Muscle layer of colon (tissue), 2 donors: ENCODE measurements around the gene SEMA4F.

Experiments
- H3K27ac ChIP-seq: one replicate; pipeline ENCODE4 v1.7.0; 2013; ENCODE audit warnings: low read depth, mild to moderate bottlenecking, low read length, moderate library complexity
- H3K27me3 ChIP-seq, 2 donors: one replicate each; pipeline ENCODE4 v1.7.0; 2013; ENCODE audit warnings: low read length in 2 of 2, mild to moderate bottlenecking in 2 of 2; ENCODE audit not compliant: insufficient read depth in 2 of 2, control insufficient read depth in 1 of 2
- H3K36me3 ChIP-seq: one replicate; pipeline ENCODE4 v1.7.0; 2013; ENCODE audit warnings: mild to moderate bottlenecking, low read length; ENCODE audit not compliant: insufficient read depth
- H3K4me1 ChIP-seq: one replicate; pipeline ENCODE4 v1.7.0; 2013; ENCODE audit warnings: mild to moderate bottlenecking, low read length; ENCODE audit not compliant: insufficient read depth
- H3K4me3 ChIP-seq, 2 donors: one replicate each; pipeline ENCODE4 v1.7.0; 2013; ENCODE audit warnings: low read length in 2 of 2, low read depth in 1 of 2, mild to moderate bottlenecking in 1 of 2, moderate library complexity in 1 of 2
- H3K9ac ChIP-seq: one replicate; pipeline ENCODE4 v1.7.0; 2013; ENCODE audit warnings: low read length
- H3K9me3 ChIP-seq: one replicate; pipeline ENCODE4 v1.7.0; 2013; ENCODE audit warnings: mild to moderate bottlenecking, low read length
- donor health status: abdominal sarcoma.
- donor health status: Adenocarcinoma of cecum.

The SEMA4F gene

GRCh38 chr2:74691929-74692328 is 37.9 kb downstream of the SEMA4F start:
- no peak overlapping the region for H3K27ac ChIP-seq
- H3K9ac ChIP-seq = no peak overlapping the region
- no peaks in the 10 kb centered on the region for H3K4me1 ChIP-seq
- H3K4me3 ChIP-seq = no peak overlapping the region
- peaks cover 0 to 6% of the 10 kb centered on the region in 2 donors for H3K27me3 ChIP-seq
- no peaks in the 10 kb centered on the region for H3K36me3 ChIP-seq
- H3K9me3 ChIP-seq = no peaks in the 10 kb centered on the region

- Histone ChIP-seq H3K27ac (no peak overlapping the region), H3K27me3 (peaks cover 0 to 6% of the 10 kb centered on the region in 2 donors), H3K36me3 (no peaks in the 10 kb centered on the region), H3K4me3 (no peak overlapping the region), H3K9ac (no peak overlapping the region), H3K9me3 (no peaks in the 10 kb centered on the region), H3K4me1 (no peaks in the 10 kb centered on the region)
Observed at GRCh38 chr2:74693213-74693612, 39.2 kb downstream of the SEMA4F start.

DNA sequence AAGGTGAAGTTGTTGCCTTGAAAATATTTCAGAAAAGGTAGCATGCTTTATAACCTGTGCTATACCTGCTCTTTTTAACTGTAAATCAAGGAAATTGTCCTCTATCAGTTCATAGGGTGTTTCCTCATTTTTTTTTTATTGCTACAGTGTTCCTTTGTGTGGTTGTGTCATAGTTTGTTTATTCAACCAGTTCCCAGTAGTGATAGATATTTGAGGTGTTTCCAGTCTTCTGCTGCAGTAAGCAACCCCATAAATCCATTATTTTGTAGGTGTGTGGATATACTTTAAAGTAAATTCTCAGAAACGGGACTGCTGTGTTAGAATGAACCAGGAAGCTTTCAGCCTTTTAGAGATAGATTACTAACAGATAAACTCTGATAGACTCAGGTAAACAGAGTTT is 39.6 kb downstream of the SEMA4F start:
- no peak overlapping the region for H3K27ac ChIP-seq
- H3K9ac ChIP-seq = no peak overlapping the region

DNA sequence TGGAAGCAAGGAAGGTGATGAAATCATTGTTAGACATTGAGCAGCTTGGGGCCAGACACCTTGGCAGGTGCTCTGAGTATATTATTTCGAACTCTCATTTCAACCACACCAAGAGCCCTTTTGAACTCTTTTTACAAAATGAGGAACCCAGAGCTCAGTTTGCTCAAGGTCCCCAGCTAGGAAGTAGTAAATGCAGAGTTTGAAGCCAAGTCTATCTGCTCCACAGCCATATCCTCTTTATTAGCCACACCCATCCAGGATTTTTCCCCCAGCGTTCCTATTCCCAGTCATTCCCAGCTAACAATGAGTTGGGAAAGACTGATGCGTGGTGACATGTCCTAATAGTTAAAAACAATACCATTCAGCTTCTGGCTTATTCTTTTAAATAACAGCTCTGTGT is 40.2 kb downstream of the SEMA4F start:
- Histone ChIP-seq H3K9me3 (no peaks in the 10 kb centered on the region), H3K4me3 (no peak overlapping the region), H3K36me3 (no peaks in the 10 kb centered on the region), H3K27me3 (peaks cover 0 to 6% of the 10 kb centered on the region in 2 donors), H3K4me1 (no peaks in the 10 kb centered on the region), H3K27ac (no peak overlapping the region), H3K9ac (no peak overlapping the region)

More for the DNA sequence above, 39.6 kb downstream of the SEMA4F start:
- Histone ChIP-seq H3K27me3 (peaks cover 0 to 6% of the 10 kb centered on the region in 2 donors), H3K4me3 (no peak overlapping the region), H3K9me3 (no peaks in the 10 kb centered on the region), H3K36me3 (no peaks in the 10 kb centered on the region), H3K4me1 (no peaks in the 10 kb centered on the region)

- no peaks in the 10 kb centered on the region for H3K4me1 ChIP-seq
- no peak overlapping the region for H3K27ac ChIP-seq
- H3K36me3 ChIP-seq = no peaks in the 10 kb centered on the region
- no peaks in the 10 kb centered on the region for H3K9me3 ChIP-seq
- no peak overlapping the region for H3K9ac ChIP-seq
- H3K27me3 ChIP-seq = no peaks in the 10 kb centered on the region
- H3K4me3 ChIP-seq = no peak overlapping the region
Observed at GRCh38 chr2:74695663-74696062, 41.6 kb downstream of the SEMA4F start.

GRCh38 chr2:74696829-74697228 is 42.8 kb downstream of the SEMA4F start:
- Histone ChIP-seq H3K9me3 (no peaks in the 10 kb centered on the region), H3K4me3 (no peak overlapping the region), H3K4me1 (no peaks in the 10 kb centered on the region), H3K27me3 (no peaks in the 10 kb centered on the region), H3K36me3 (no peaks in the 10 kb centered on the region), H3K27ac (no peak overlapping the region), H3K9ac (no peak overlapping the region)

- Histone ChIP-seq H3K4me3 (no peak overlapping the region), H3K36me3 (no peaks in the 10 kb centered on the region), H3K27ac (no peak overlapping the region), H3K9me3 (no peaks in the 10 kb centered on the region), H3K4me1 (no peaks in the 10 kb centered on the region), H3K27me3 (no peaks in the 10 kb centered on the region), H3K9ac (no peak overlapping the region)
Observed at GRCh38 chr2:74700643-74701372, 46.8 kb downstream of the SEMA4F start.

- Histone ChIP-seq H3K4me3 (no peak overlapping the region), H3K9ac (no peak overlapping the region), H3K36me3 (no peaks in the 10 kb centered on the region), H3K27ac (no peak overlapping the region), H3K4me1 (no peaks in the 10 kb centered on the region), H3K9me3 (no peaks in the 10 kb centered on the region), H3K27me3 (no peaks in the 10 kb centered on the region)
Observed at GRCh38 chr2:74702001-74702715, 48.1 kb downstream of the SEMA4F start.

DNA sequence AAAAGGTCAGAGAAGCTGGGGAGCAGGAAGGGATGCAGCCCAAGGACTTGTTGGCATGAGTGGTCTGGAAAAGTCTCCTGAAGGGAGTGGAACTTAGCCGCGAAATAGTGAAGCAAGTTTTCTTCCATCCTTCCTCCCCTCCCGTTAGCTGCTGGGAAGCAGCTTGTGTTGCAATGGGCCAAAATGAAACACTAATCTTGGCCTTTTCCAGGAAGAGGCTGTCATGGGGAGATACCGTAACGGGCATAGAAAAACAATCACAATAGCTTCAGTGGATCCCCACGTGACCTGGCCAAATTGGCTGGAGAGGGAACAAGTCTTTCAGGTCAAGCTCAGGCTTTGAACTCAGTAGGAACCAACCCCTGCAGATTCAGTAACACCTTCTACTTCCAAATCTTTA is 49.3 kb downstream of the SEMA4F start:
- H3K4me1 ChIP-seq = no peaks in the 10 kb centered on the region
- H3K27me3 ChIP-seq = no peaks in the 10 kb centered on the region
- H3K9ac ChIP-seq = no peak overlapping the region
- H3K9me3 ChIP-seq = no peaks in the 10 kb centered on the region
- H3K36me3 ChIP-seq = no peaks in the 10 kb centered on the region
- H3K27ac ChIP-seq = no peak overlapping the region
- no peak overlapping the region for H3K4me3 ChIP-seq

GRCh38 chr2:74704216-74704615 is 50.2 kb downstream of the SEMA4F start:
- Histone ChIP-seq H3K36me3 (no peaks in the 10 kb centered on the region), H3K9me3 (no peaks in the 10 kb centered on the region), H3K9ac (no peak overlapping the region), H3K27me3 (no peaks in the 10 kb centered on the region), H3K4me3 (no peak overlapping the region), H3K27ac (no peak overlapping the region), H3K4me1 (no peaks in the 10 kb centered on the region)

DNA sequence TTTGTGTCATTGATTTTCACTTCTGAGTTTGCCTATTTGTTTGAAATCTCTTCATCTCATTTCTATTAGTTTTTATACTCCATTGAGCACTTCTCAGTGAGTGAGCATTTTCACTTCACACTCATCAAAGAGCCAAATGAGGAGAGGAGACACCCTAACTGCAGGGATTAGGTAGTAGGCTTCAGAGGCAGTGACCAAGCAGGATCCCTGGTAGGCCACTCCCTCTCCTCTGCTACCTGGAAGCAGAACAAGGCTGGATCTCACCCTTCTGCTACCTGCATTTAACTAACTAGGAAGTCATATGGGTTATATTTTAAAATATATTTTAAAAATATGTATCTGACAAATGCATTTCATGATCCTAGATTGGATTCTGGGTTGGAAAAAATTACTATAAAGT is 52.7 kb downstream of the SEMA4F start:
- no peak overlapping the region for H3K27ac ChIP-seq

DNA sequence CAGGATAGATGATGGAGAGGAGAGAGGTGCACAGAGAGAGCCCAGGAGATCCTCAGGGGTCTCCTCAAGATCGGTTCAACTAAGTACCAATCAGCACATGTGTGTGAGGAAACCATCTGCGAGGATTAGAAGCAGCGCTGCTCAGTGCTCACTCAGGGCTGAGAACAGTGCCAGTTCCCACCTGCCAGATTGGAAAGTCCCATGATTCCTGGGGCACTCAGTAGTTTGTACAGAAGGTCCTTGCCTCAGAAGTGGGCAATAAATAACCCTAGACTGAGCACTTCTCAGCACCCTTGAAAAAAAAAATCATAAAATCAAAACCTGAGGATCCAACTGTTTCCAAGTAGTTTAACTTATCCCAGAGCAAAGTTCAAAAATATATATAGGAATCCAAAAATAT is 53.8 kb downstream of the SEMA4F start:
- H3K27me3 ChIP-seq = no peaks in the 10 kb centered on the region
- H3K9me3 ChIP-seq = no peaks in the 10 kb centered on the region
- no peak overlapping the region for H3K27ac ChIP-seq
- H3K36me3 ChIP-seq = no peaks in the 10 kb centered on the region
- H3K4me1 ChIP-seq = no peaks in the 10 kb centered on the region
- H3K9ac ChIP-seq = no peak overlapping the region
- no peak overlapping the region for H3K4me3 ChIP-seq

More for the DNA sequence above, 52.7 kb downstream of the SEMA4F start:
- Histone ChIP-seq H3K9ac (no peak overlapping the region), H3K36me3 (no peaks in the 10 kb centered on the region), H3K4me3 (no peak overlapping the region), H3K9me3 (no peaks in the 10 kb centered on the region), H3K4me1 (no peaks in the 10 kb centered on the region), H3K27me3 (no peaks in the 10 kb centered on the region)
